Activated CD4-positive, alpha-beta T cell treated with anti-CD3 and anti-CD28 coated beads, Interleukin-2, amount 50 U/mL, for 4 hours (primary cell): ENCODE measurements around the gene CEMIP.

Source experiments
- DNase-seq, 2 experiments: peaks; one replicate each; pipeline ENCODE4 v3.0.0-alpha.2; 2020

Gene CEMIP

DNA sequence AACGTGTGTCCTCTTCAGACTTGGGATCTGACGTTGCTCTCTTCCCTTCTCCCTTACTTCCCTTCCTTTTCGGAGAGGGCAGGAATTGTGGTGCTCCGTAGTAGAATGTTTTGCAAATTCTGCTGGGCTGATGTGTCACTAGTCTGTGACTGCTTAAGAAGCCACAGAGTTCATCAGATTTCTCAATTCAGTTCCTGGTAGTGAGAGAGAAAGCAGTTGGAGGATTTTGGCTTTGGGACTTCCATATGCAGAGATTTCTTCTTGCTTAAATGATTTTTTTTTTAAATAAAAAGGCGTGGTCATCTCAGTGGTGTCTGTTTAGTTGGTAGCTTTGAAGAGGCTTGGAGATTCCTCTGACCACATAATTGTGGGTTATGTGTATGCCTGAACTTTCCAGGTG is 10.1 kb downstream of the CEMIP start:
- DNase-seq: no peak

DNA sequence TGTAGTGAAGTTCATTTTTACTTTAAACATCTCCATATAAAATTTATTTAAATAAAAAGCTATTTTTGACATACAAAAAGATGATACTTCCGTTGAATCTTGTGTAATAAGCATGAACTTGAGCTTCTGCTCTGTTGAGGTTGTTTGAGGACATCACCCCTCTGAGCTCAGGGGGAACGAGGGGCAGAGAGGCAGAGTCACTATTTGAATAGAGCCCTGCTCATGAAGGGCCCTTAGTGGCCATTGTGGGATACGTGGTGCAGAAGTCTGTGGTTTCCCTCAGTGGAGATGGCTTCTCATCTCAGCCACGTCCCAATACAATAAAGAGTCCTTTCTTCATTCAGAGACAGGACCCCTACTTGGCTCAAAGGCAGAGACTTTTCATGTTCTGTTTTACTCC is 10.6 kb downstream of the CEMIP start:
- no peak for DNase-seq

DNA sequence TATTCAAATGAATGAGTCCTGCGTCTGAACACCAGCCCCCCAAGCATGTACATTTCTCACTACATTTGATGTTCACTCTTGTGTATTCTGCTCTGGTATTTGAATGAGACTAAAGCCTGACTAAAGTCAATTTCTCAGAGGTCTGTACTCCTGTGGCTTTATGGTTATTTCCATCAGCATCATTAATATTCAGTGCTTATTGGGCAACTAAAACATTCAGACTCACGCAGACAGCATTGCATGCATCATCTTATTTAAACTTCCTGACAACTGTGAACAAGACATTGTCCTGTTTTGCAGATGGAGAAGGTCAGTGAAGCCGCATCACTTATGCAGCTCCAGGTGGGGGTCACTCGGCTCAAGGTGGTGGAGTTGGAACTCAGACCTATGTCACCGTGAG is 11.1 kb downstream of the CEMIP start:
- DNase-seq: no peak

DNA sequence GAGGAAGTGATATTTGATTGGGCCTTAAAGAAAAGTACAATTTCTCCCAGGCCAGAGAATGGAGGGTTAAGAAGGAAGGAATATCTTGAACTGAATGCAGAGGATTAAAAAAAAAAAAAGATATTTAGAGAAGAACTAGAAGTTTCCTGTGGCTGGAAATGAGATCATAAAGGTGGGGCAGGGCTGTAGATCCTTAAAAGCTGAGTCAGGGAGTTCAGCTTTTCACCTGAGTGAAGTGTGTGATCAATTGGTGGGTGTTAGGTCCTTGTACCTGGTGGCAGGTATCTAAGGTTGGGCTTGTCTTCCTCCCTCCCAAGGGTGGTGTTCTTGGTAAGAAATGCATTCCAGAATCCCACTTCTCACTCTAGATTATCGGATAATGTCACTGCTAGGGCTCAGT is 11.8 kb downstream of the CEMIP start:
- no peak for DNase-seq

DNA sequence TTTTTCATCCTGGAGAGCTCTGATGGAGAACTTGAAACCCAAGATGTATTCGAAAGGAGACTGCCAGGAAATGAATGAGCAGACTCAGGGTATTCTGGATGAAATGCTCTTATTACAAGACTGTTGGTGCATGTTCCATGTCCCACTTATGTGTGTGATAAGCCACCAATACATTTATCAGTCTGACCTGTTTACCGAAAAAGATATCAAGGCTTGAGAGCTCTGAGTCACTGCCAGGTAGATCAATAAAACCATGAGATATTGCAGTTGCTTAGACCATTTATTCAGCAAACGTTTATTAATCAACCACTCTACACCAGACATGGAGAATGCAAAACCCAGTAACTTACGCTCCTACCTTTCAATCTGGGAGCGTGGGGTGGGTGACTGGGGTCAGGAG is 17.2 kb downstream of the CEMIP start:
- no peak for DNase-seq

DNA sequence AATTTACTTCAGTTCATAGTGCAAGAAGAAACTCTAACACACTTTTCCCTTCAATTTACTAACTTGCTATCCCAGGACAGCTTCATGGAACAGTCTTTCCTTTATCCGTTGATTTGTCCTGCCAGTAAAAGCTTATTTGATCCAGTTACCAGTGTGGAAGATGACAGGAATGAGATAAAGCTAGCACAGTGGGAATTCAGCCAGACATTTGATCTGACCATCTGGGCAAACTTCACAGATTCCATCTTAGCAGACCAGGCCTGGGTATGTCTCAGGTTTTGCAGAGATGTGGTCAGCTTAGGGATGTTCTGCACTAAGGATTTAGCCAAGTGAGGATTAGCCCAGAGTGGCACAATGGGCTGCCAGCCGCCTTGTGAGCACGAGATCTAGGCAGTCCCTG is 19.7 kb downstream of the CEMIP start:
- no peak for DNase-seq

DNA sequence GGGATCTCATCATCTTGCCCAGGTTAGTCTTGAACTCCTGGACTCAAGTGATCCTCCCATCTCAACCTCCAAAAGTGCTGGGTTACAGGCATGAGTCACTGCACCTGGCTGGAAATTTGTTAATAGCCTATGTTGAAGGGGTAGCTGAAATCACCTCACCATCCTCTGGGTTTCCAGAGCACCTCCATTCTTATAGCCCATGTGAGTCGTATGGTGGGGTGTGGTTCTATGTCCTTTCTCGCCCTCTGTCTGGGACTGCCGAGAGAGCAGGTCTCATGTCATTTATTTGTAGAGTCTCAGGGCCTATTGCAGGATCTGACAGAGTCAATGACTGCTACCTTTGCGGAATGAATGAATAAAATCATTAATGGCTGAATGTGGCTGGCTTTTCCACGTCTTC is 20.9 kb downstream of the CEMIP start:
- DNase-seq: no peak

DNA sequence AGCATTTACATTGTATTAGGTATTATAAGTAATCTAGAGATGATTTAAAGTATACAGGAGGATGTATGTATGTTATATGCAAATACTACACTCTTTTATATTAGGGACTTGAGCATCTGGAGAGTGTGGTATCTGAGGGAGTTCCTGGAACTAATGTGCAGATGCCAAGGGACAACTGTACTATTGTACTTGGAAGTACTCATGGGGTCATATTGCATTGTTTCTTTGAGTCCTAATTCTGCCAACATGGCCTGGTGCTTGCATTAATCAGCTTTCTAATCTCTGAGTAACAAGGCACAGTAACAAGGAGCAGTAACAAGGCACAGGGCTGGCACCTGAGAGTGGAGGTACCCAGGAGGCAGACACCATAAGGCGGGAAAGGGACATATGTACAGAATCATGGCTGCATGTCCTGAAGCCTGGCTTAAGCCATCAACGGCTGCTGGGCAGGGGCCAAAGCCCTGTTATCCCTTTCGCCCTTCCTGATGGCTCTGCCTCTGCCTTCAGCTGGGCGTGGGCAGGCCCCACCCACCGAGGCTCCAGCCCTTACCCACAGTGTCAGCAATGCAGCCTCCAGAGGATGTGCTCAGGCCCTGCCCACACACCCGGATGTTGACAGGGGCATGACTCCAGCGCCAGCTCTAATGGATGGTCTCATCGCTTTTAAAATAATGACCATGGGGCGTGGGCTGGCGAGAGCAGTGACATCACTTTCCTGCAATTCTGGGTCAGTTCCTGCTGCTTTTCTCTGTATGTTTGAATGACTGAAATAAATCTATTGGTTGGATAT is 22.9 kb downstream of the CEMIP start:
- DNase-seq: no peak

DNA sequence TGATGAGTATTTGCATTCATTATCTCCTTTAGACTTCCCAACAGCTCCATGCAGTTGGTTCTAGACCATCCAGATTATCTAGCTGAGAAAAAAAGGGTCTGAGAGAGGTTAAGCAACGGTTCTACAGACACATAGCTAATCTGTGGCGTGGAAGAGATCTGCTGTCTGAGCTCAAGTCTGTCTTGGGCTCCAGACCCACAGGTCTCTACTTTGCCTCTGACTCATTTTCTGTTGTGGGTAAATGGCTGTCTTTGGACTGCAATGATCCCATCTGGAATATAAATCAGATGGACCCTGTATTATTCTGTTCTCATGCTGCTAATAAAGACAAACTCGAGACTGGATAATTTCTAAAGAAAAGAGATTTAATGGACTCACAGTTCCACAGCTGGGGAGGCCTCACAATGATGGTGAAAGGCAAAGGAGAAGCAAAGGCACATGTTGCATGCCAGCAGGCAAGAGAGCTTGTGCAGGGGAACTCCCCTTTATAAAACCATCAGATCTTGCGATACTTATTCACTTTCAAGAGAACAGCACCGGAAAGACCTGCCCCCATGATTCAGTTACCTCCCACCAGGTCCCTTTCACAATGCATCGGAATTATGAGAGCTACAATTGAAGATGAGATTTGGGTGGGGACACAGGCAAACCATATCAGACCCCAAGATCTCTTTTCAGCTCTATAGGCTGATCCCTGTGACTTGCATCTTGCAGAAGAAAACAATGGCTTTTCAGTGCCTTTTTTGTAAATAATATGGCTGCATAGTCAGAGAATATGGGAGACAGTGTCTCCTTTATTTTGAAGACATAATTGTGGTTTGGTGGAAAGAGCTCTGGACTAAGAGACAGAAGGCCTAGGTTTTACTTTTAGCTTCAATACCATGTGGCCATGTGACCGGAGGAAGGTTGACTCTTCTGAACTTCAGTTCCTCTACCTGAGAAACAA is 24.7 kb downstream of the CEMIP start:
- DNase-seq: no peak

DNA sequence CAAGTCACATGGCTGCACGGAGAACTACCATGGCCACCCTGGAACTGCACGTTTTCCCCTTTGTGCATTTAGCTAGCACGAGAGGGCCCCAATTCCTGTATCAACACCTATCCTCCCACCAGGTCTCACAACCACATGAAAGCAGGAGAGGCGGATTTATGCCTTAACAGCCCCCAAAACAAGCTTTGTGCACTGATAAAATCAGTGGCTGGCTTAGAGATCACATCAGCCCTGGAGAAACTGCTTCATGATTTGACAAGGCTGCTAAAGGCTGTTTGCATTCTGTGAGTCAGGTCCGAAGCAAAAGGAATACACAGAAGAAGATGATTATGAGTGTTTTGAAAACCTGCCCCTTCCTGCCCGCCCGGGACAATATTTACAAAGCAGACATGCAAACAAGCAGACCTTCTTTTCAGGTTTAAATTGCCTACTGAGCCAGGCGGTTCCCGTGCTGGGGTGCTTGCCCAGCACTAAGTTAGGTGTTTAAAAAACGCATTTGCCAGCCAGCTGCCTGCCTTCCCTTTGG is 25.9 kb downstream of the CEMIP start:
- DNase-seq: no peak

DNA sequence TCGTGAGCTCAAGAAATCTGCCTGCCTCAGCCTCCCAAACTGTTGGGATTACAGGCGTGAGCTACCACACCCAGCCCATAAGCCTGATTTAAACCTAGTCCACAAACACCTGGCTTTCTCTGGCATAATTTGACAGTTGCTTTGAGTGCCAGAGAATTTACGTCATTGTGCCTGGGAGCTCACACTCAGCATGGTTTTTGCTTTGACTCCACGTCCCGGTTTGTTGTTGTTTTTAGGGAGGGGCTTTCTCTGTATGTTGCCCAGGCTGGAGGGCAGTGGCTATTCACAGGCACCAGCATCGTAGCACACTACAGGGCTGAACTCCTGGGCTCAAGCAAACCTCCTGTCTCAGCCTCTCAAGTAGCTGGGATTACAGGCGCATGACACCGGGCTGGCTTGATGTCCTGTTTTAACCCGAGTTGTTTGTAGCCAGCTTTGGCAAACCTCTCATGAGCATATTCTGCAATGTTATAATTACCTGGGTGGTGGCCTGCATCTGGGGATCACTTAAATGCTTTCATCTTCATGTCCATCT is 32.7 kb downstream of the CEMIP start:
- DNase-seq: no peak

DNA sequence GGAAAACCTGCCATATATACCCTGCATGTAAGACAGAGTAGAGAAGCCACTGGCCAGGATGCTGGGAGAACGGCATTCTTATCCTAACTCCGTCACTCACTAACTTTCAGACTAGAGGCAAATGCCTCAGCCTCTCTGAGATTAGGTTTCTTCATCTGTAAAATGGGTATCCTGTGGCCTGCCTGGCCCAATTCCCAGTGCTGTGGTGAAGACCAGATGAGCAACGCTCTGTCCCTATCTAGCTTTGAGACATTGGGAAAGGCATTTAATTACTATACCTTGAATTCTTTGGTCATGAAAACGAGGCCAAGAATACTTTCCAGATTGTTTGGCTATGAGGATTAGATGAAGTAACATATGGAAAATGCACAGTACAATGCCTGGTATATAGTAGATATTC is 35.9 kb downstream of the CEMIP start:
- no peak for DNase-seq

DNA sequence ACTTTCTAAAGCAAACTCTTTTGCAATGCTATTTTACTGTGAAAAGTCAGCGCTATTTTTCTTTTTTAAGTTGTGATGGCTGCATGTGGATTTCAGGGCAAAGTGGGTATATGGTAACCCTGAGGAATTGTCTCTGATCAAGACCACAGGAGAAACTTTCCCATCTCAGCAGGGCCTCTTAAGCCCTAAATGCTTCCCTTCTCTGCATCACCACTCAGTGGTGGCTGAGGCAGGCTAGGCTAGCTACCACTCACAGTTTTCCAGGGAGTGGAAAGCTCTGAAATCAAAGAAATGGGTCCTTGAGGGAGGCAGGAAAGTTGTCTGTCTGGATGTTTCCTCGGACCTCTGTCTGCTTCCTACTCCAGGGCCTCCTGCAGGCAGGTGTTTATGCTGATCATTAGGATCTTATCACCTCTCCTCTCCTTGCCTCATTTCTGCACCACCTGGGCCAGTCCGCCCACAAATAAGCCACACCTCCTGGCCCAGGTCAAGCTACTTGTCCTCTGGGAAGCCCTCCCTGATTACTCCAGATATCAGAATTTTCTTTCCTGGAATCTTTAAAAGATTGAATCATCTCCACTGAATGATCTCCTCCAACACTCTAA is 37.0 kb downstream of the CEMIP start:
- no peak for DNase-seq

DNA sequence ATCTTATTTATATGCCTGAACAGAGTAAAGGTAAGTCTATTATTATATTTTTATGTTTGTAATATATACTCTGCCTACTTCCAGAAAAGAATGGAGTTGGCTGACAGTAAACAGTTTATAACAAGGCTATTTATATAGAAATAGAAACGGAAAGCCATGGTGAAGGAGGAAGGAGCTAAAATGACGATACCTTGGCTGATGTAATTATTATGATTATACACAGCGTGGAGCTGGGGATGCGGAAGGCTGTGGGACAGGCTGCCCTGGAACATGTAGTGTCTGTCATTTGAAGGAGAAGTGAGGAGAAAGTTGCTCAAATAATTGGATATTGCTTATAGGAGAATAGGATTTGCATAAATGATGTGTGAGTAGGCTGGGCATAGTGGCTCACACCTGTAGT is 37.8 kb downstream of the CEMIP start:
- no peak for DNase-seq

DNA sequence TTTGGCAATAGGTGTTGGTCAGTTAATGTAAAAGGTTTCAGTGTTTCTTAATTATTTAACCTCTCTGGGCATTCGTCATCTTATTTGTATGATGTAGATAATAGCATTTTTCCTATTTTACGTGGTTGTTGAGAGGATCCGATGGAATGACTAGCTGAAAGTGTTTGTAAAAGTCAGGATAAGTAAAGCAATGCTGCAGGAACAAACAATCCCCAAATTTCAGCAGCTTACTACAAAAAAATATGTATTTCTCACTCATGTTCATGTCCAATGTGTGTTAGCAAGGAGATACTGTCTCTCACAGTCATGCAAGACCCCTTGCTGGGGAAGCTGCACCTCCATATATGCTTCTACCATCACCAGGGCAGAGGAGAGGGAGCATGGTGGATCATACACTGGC is 38.7 kb downstream of the CEMIP start:
- DNase-seq: no peak

DNA sequence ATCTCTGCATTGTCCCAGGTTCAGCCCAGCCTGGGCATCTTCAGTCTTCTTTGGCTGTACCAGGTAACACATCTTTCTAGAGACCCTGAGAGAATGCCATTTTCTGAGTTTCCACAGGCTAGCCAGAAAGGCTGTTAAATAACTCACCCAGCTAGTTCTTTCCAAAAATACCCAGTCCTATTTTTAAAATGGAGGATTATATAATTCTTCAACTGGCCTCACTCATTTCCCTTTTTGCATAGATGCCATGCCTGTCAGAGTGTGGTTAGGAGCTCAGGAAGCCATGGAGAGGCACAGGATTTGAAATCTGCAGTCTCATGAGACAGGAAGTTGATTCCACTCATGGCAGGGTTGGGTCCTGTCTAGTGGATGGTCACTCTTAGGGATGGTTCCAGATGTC is 39.8 kb downstream of the CEMIP start:
- no peak for DNase-seq

DNA sequence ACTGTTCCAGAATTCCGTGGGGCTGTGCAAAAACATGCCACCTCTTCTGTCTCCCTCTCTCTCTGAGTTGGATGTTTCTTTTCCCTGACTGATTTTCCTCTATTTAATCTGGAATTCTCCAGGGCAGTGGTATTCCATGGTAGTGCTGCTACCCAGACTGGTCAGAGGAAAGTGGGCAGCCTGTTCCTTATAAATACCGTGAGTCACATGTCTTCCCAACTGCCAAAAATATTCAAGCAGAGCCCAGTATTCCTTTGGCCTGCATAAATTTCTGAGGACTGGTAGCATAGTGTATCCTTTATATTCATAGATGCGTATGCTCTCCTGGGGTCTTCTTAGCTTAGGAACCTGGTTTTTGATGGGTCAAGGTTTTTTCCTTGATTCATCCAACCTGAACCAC is 40.9 kb downstream of the CEMIP start:
- no peak for DNase-seq

DNA sequence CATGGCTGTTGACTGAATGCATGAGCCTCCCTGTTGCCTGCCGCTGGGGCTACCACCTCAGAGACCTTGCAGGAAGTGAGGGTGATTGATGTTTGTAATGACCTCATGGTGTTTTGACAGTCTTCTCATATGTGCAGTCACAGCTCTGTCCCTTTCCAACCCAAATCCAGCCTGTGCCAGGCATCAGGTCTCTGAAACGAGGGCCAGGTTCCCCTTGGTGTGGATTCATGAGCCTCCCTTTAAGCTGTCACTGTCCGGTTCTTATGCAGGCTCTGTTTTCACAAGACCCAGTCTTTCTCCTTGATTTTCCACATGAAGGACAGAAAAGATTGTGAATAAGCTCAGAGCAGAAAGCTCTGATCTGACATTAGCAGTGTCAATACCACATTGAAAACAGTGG is 43.1 kb downstream of the CEMIP start:
- DNase-seq: no peak

DNA sequence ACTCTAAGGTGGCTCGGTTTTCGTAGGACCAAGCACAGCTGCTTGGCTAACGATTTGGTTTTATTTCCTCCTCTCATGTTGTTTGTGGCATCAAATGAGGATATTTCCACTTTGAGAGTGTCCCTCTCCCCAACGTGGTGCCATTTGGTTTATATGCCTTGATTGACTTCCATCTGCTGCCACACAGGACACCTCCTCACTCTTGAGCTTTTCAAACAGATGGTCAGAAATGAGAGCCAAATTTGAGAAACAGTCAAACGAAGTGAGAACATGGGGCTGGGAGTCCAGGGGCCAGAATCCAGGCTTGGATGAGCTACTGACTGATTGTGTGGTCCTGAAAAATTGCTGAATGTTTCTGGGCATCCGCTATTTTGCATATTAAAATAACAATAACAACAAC is 43.5 kb downstream of the CEMIP start:
- no peak for DNase-seq

DNA sequence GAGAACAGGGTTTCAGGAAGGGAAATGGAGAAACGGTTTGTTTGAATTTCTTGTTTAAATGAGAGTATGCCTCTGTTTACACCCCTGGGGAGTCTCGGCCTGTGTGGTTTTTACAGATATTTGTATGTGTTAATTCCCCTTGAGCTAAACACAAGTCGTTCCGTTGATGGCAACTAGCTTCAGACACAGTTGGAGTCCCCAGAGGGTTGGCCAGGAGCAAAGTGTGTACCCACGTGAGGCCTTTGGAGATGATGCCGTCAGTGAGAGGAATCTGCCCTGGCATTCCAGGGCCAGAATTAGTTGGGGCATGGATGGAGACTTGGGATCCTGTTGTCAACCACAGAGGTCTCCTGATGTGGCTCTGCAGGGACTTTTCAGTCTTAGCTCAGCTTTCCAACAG is 44.0 kb downstream of the CEMIP start:
- no peak for DNase-seq

DNA sequence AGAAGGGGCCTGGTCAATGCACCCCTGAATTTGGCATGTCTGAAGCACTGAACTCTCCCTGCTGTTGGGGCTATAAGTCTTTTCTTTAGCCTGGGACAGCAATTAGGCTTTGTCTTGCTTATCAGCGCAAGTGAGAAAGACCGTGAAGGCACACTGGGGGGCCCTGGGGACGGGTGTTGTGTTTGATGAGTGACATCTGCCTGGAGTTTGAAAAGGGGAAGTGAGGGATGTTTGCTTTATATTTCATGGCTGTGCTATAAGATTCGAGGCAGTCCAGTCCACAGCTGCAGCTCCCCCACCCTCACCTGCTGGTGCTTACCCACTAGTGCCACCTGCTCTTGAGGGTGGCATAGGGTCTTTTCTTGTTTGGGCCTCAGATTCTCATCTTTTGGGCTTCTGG is 44.8 kb downstream of the CEMIP start:
- DNase-seq: no peak

DNA sequence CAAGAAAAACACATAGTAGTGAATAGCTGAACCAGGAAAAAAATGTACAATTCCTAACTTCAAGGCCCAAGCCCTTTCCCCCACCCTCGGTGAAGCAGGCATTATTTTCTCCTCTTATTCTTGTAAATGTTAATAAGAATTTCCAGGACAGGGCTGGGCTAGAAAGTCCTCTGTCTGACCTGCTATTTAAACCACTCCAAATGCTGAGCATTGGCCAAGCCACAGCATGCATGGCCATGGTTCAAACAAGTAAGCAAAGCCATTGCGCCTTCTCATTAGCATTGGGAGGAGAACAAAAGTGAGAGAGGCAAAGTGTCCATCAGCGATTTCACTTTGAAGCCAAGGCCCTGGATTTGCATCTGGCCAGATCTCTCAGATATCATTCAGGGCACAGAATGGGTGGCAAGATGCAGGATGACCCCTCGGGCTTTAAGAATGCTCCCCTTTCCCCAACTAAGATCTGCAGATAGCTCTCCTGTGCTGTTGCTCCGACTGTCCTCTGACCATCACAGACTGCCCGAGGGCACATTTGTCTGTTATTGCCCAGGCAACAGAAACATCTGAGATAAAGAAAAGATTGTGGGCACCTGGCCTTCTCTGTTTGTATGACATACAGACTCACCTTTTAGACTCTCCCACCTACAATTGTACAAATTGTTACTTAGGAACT is 46.3 kb downstream of the CEMIP start:
- DNase-seq: no peak

DNA sequence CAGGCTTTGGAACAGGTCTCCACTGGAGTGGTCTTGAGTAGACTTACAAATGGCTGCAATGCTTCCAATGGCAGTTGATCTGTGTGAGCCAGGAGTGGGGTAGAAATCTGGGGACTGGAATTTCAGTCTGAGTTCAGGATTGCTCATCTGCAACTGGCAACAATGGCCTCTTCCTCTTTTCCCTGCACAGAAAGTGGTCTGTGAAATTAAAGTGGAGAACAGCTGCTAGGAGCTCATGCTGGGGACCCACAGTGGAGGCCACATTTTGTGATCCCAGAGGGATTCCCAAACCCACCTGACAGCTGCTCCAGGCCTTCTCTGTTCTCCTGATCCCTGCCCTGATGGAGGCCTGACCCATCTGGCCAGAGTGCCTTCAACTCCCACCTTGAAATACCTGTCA is 49.6 kb downstream of the CEMIP start:
- DNase-seq: no peak
